CD14-positive monocyte (primary cell): ENCODE data around the gene RITA1. TPM values are rescaled to one million over a fixed set of nuclear protein-coding genes. Genes with fewer than 3 reads are reported as not detected.

Experiments used
- DNase-seq, 3 donors: peaks; one replicate each; pipeline ENCODE4 v3.0.0-alpha.2; 2011 to 2022
- H2AFZ ChIP-seq: 2 replicates; pipeline ENCODE4 v1.6.0; 2012; ENCODE audit warnings: mild to moderate bottlenecking, low read depth, low read length, inconsistent platforms; ENCODE audit not compliant: insufficient read depth, poor library complexity, severe bottlenecking
- H3K27ac ChIP-seq, 2 donors: 1 replicate in 1 of 2; 2 replicates in 1 of 2; pipeline ENCODE4 v1.5.1; 2012 to 2013; ENCODE audit warnings: low read length in 2 of 2, control low read depth in 1 of 2, inconsistent platforms in 1 of 2, low read depth in 1 of 2, mild to moderate bottlenecking in 1 of 2
- H3K27me3 ChIP-seq, 2 donors: one replicate each; pipeline versions ENCODE4 v1.6.0 to v1.6.1; 2011 to 2013; ENCODE audit warnings: low read length in 2 of 2; ENCODE audit not compliant: control insufficient read depth in 2 of 2, insufficient read depth in 2 of 2
- H3K36me3 ChIP-seq, 2 donors: replicated peaks in 1 of 2; 1 replicate in 1 of 2; 2 replicates in 1 of 2; pipeline versions ENCODE4 v1.5.1 to v1.6.1; 2012 to 2013; ENCODE audit warnings: low read length in 2 of 2, control low read depth in 1 of 2, inconsistent platforms in 1 of 2, mild to moderate bottlenecking in 1 of 2; ENCODE audit not compliant: insufficient read depth in 2 of 2, control insufficient read depth in 1 of 2
- H3K4me1 ChIP-seq, 2 donors: 1 replicate in 1 of 2; 2 replicates in 1 of 2; pipeline versions ENCODE4 v1.5.1 to v1.6.1; 2012 to 2013; ENCODE audit warnings: low read length in 2 of 2, control low read depth in 1 of 2, inconsistent platforms in 1 of 2, mild to moderate bottlenecking in 1 of 2, moderate library complexity in 1 of 2; ENCODE audit not compliant: insufficient read depth in 2 of 2, control insufficient read depth in 1 of 2
- H3K4me2 ChIP-seq: replicated peaks from 2 replicates; pipeline ENCODE3; 2012; ENCODE audit warnings: low read length, moderate library complexity, mild to moderate bottlenecking; ENCODE audit not compliant: poor library complexity, severe bottlenecking; ENCODE audit errors: extremely low read depth
- H3K4me3 ChIP-seq, 3 experiments: fragments of 200-600 bp in 1 of 3; sonication (generic) in 1 of 3; replicated peaks in 1 of 3; 1 replicate in 2 of 3; 2 replicates in 1 of 3; pipeline ENCODE4 v1.5.1; 2011 to 2013; ENCODE audit warnings: low read length in 3 of 3, mild to moderate bottlenecking in 3 of 3, control low read depth in 2 of 3, low read depth in 2 of 3, inconsistent platforms in 1 of 3, moderate library complexity in 1 of 3
- H3K79me2 ChIP-seq: 2 replicates; pipeline ENCODE4 v1.6.0; 2012; ENCODE audit warnings: mild to moderate bottlenecking, control low read depth, inconsistent platforms, low read length, moderate library complexity; ENCODE audit not compliant: insufficient read depth
- H3K9ac ChIP-seq: 2 replicates; pipeline ENCODE4 v1.6.0; 2017; ENCODE audit warnings: low read length, mild to moderate bottlenecking; ENCODE audit not compliant: insufficient read depth, poor library complexity, severe bottlenecking
- H3K9me3 ChIP-seq, 2 donors: replicated peaks in 1 of 2; 1 replicate in 1 of 2; 2 replicates in 1 of 2; pipeline versions ENCODE4 v1.5.1 to v1.6.1; 2012 to 2013; ENCODE audit warnings: low read length in 2 of 2, control low read depth in 1 of 2; ENCODE audit not compliant: control insufficient read depth in 1 of 2, insufficient read depth in 1 of 2
- H4K20me1 ChIP-seq: 2 replicates; pipeline ENCODE4 v1.6.0; 2012; ENCODE audit warnings: mild to moderate bottlenecking, low read length, control low read depth, moderate library complexity; ENCODE audit not compliant: insufficient read depth
- H3K27ac Mint-ChIP-seq, 7 donors: one replicate each; pipeline ENCODE4 v1.8.0; 2020; ENCODE audit warnings: mild to moderate bottlenecking in 7 of 7, mixed read lengths in 7 of 7, moderate library complexity in 6 of 7, inconsistent platforms in 2 of 7
- H3K27me3 Mint-ChIP-seq, 3 donors: one replicate each; pipeline ENCODE4 v1.8.0; 2021 to 2022; ENCODE audit warnings: low read depth in 3 of 3, mild to moderate bottlenecking in 3 of 3, mixed read lengths in 3 of 3, moderate library complexity in 3 of 3, inconsistent platforms in 1 of 3
- H3K36me3 Mint-ChIP-seq, 2 donors: one replicate each; pipeline ENCODE4 v1.8.0; 2020; ENCODE audit warnings: mixed read lengths in 2 of 2, inconsistent platforms in 1 of 2, mild to moderate bottlenecking in 1 of 2
- H3K4me1 Mint-ChIP-seq: one replicate; pipeline ENCODE4 v1.8.0; 2020; ENCODE audit warnings: mild to moderate bottlenecking, mixed read lengths
- H3K4me3 Mint-ChIP-seq, 2 donors: one replicate each; pipeline ENCODE4 v1.8.0; 2020; ENCODE audit warnings: mild to moderate bottlenecking in 2 of 2, mixed read lengths in 2 of 2, moderate library complexity in 1 of 2
- H3K9me3 Mint-ChIP-seq, 7 donors: one replicate each; pipeline ENCODE4 v1.8.0; 2020 to 2022; ENCODE audit warnings: mixed read lengths in 7 of 7, mild to moderate bottlenecking in 6 of 7, moderate library complexity in 6 of 7, inconsistent platforms in 2 of 7
- WGBS: methylation state at CpG from one replicate; pipeline ENCODE4 v1.1.5; 2013; ENCODE audit warnings: missing lambda C conversion rate; ENCODE audit not compliant: insufficient coverage; 5-methylcytosine and 5-hydroxymethylcytosine counted together
- intact Hi-C, 2 donors: fragments of 100-400 bp; cut with micrococcal nuclease; formaldehyde crosslinking; loops; one replicate each; pipeline versions ENCODE4 v1.15.0 to v1.15.1; 2023
- polyA plus RNA-seq, 3 donors: library from polyadenylated mRNA; depleted of rRNA in 1 of 3; unstranded in 2 of 3; stranded (reverse) in 1 of 3; fragments of 300-500 nt in 2 of 3; fragments of >200 nt in 1 of 3; fragmentation: Illumina TruSeq in 2 of 3; gene quantifications; 1 replicate in 2 of 3; 2 replicates in 1 of 3; pipeline ENCODE4 v1.2.3, GENCODE V29; 2012 to 2021
- TF ChIP-seq, protein P1 (sequence below): fragments of 200-600 bp; IDR thresholded peaks from one replicate; pipeline ENCODE4 v1.8.0; 2022; ENCODE audit warnings: antibody characterized with exemption, mild to moderate bottlenecking

RITA1 gene
- polyA plus RNA-seq, 3 donors: 4.9 to 17.6 (median 16.4) TPM

DNA sequence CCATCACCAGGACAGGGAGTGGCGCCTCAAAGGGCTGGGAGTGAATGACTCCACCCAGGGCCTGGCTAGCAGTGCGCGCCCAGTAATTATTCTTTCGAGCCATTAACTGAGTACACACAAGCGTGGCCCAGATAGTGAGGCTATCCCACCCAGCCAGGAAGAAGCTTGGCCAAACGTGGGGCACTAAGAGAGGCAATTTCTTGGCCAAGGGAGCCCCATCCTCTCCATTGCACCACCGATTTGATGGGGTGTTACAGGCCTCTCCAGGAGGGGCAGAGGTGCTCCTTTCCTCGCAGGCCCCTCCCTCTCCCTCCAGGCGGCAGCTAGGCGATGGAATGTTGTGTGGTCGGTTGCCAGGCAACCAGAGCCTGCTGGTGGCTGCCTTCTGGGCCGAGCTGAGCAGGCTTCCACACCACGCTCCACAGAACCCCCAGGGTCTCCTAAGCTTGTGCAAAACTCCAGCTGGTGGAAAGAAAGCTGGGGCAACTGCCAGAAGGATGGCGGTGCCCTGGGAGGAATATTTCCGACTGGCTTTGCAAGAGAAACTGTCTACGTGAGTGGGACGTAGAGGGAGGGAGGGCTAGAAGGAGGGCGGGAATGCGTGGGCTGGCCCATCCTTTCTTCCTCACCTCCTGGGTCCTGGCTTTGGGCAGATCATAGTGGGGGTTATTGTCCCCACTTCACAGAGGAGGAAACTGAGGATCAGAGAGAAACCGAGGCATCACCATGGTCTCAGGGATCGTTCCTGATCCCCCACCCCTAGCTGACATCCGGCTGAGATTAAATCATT is 36.0 kb upstream of the RITA1 start, which contains the start of gene CFAP73:
TSS of gene CFAP73 (plus strand) at position 364 of the 790 bp plus-strand sequence. CDS start at position 498, 134 bp downstream.
- intact Hi-C loops: loop anchor here in 1 of 2 donors (5.0 to 10.0 kb wide), 2 partner anchors 102 to 265 kb away; no protein-coding TSS in a partner anchor

DNA sequence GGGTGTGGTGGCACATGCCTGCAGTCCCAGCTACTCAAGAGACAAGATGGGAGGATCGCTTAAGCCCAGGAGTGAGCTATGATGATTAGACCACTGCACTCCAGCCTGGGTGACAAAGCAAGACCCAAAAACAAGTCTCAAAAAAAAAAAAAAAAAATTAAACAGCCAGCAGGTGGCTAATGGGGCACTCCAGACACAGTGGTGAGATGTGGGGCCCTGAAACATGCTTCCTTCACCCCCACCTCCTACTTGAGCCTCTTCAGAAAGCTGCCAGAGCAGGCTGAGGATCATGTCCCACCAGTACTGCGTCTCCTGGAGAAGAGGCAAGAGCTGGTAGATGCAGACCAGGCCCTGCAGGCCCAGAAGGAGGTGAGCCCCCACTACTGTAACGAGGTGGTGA is 33.9 kb upstream of the RITA1 start:
- H3K79me2 ChIP-seq: no peaks in the 10 kb centered on the region
- peak overlapping the region in 1 of 2 donors; percentile 83 for H3K4me3 Mint-ChIP-seq
- WGBS: 100% methylated on average over 1 of the region's 3 CpGs
- no peak overlapping the region for H3K9ac ChIP-seq
- H3K36me3 Mint-ChIP-seq: peaks cover under 1 to 10% of the 10 kb centered on the region in 2 donors
- peaks cover 0 to 18% (median 8%) of the 10 kb centered on the region in 7 donors for H3K9me3 Mint-ChIP-seq
- no peak overlapping the region for H2AFZ ChIP-seq
- H3K4me2 ChIP-seq: no peak overlapping the region
- no peaks in the 10 kb centered on the region for H3K36me3 ChIP-seq
- H3K27me3 Mint-ChIP-seq: peaks cover 65 to 80% (median 73%) of the 10 kb centered on the region in 3 donors
- no peak overlapping the region for H3K27ac Mint-ChIP-seq
- H3K4me1 Mint-ChIP-seq: peaks cover 30% of the 10 kb centered on the region
- H4K20me1 ChIP-seq: no peaks in the 10 kb centered on the region
- DNase-seq: no peak
- intact Hi-C loops: loop anchor here (2.0 to 10.0 kb wide), 3 partner anchors 103 to 267 kb away; no protein-coding TSS in a partner anchor
- H3K4me3 ChIP-seq: no peak overlapping the region
- H3K27me3 ChIP-seq: peaks cover 31 to 64% of the 10 kb centered on the region in 2 donors
- TF ChIP-seq, protein P1, sequence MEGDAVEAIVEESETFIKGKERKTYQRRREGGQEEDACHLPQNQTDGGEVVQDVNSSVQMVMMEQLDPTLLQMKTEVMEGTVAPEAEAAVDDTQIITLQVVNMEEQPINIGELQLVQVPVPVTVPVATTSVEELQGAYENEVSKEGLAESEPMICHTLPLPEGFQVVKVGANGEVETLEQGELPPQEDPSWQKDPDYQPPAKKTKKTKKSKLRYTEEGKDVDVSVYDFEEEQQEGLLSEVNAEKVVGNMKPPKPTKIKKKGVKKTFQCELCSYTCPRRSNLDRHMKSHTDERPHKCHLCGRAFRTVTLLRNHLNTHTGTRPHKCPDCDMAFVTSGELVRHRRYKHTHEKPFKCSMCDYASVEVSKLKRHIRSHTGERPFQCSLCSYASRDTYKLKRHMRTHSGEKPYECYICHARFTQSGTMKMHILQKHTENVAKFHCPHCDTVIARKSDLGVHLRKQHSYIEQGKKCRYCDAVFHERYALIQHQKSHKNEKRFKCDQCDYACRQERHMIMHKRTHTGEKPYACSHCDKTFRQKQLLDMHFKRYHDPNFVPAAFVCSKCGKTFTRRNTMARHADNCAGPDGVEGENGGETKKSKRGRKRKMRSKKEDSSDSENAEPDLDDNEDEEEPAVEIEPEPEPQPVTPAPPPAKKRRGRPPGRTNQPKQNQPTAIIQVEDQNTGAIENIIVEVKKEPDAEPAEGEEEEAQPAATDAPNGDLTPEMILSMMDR: no peak
- H3K4me1 ChIP-seq: peaks cover 13 to 34% of the 10 kb centered on the region in 2 donors
- H3K9me3 ChIP-seq: peaks cover 0 to 15% of the 10 kb centered on the region in 2 donors
- no peak overlapping the region for H3K27ac ChIP-seq

More for the DNA sequence above, 36.0 kb upstream of the RITA1 start, which contains the start of gene CFAP73:
- Histone ChIP-seq H3K9me3 (peaks cover 0 to 7% of the 10 kb centered on the region in 2 donors), H3K9ac (no peak within 1 kb of the TSS), H3K4me1 (peaks cover 14 to 28% of the 10 kb centered on the region in 2 donors), H3K36me3 (no peaks in the 10 kb centered on the region), H3K4me2 (no peak within 1 kb of the TSS), H3K27ac (no peak within 1 kb of the TSS), H3K79me2 (no peaks in the 10 kb centered on the region), H3K27me3 (peaks cover 22 to 47% of the 10 kb centered on the region in 2 donors), H4K20me1 (no peaks in the 10 kb centered on the region), H2AFZ (no peak within 1 kb of the TSS), H3K4me3 (no peak within 1 kb of the TSS)
- peaks cover 28% of the 10 kb centered on the region for H3K4me1 Mint-ChIP-seq
- DNase-seq: peak in 2 of 3 donors; percentile 42 to 47
- WGBS: 72% methylated on average over 7 of the region's 22 CpGs
- TF ChIP-seq, protein P1: no peak
- peaks cover 0 to 18% (median 6%) of the 10 kb centered on the region in 7 donors for H3K9me3 Mint-ChIP-seq
- H3K27me3 Mint-ChIP-seq: peaks cover 51 to 61% (median 54%) of the 10 kb centered on the region in 3 donors
- peak within 1 kb of the TSS; percentile 27 to 69 for H3K4me3 Mint-ChIP-seq
- H3K36me3 Mint-ChIP-seq: peaks cover 0 to 7% of the 10 kb centered on the region in 2 donors
- peak within 1 kb of the TSS in 1 of 7 donors; percentile 74 for H3K27ac Mint-ChIP-seq
